MM.1S (cell line): ENCODE measurements around the gene S100A6.

Experiments used
- EZH2 ChIP-seq: fragments of 300-600 bp; sonication (generic); optimal IDR thresholded peaks from 2 replicates; pipeline ENCODE3; 2017; ENCODE audit warnings: low read depth, mild to moderate bottlenecking, antibody characterized with exemption, low read length, mixed read lengths
- EZH2phosphoT487 ChIP-seq: fragments of 300-600 bp; sonication (generic); IDR thresholded peaks from 2 replicates; pipeline ENCODE4 v1.6.1; 2018; ENCODE audit warnings: antibody characterized with exemption, low read length
- TF ChIP-seq, protein P1 (sequence below): fragments of 300-600 bp; sonication (generic); IDR thresholded peaks from 2 replicates; pipeline ENCODE4 v1.5.1; 2016; ENCODE audit warnings: antibody characterized with exemption, low read length, mixed read lengths

DNA sequence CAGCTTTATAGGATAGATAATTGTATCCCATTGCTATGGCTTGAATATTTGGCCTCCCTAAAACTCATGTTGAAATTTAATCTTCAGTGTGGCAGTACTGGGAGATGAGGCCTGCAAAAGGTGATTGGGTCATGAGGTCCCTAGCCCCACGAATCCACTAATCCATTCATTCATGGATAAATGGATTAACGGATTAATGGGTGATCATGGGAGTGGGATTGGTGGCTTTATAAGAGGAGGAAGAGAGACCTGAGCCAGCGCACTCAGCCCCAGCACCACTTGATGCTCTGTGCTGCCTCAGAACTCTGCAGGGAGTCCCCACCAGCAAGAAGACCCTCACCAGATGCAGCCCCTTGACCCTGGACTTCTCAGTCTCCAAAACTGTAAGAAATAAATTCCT is 32.0 kb downstream of the S100A6 start:
- TF ChIP-seq, protein P1, sequence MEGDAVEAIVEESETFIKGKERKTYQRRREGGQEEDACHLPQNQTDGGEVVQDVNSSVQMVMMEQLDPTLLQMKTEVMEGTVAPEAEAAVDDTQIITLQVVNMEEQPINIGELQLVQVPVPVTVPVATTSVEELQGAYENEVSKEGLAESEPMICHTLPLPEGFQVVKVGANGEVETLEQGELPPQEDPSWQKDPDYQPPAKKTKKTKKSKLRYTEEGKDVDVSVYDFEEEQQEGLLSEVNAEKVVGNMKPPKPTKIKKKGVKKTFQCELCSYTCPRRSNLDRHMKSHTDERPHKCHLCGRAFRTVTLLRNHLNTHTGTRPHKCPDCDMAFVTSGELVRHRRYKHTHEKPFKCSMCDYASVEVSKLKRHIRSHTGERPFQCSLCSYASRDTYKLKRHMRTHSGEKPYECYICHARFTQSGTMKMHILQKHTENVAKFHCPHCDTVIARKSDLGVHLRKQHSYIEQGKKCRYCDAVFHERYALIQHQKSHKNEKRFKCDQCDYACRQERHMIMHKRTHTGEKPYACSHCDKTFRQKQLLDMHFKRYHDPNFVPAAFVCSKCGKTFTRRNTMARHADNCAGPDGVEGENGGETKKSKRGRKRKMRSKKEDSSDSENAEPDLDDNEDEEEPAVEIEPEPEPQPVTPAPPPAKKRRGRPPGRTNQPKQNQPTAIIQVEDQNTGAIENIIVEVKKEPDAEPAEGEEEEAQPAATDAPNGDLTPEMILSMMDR: no peak
- TF ChIP-seq EZH2: no peak
- TF ChIP-seq EZH2phosphoT487: no peak
